CD14-positive monocyte (primary cell): Measurements from ENCODE around the gene DYSF. TPM values are rescaled to one million over a fixed set of nuclear protein-coding genes. Genes with fewer than 3 reads are reported as not detected.

Experiments used
- DNase-seq, 3 donors: peaks; one replicate each; pipeline ENCODE4 v3.0.0-alpha.2; 2011 to 2022
- H2AFZ ChIP-seq: 2 replicates; pipeline ENCODE4 v1.6.0; 2012; ENCODE audit warnings: mild to moderate bottlenecking, low read depth, low read length, inconsistent platforms; ENCODE audit not compliant: insufficient read depth, poor library complexity, severe bottlenecking
- H3K27ac ChIP-seq, 2 donors: 1 replicate in 1 of 2; 2 replicates in 1 of 2; pipeline ENCODE4 v1.5.1; 2012 to 2013; ENCODE audit warnings: low read length in 2 of 2, control low read depth in 1 of 2, inconsistent platforms in 1 of 2, low read depth in 1 of 2, mild to moderate bottlenecking in 1 of 2
- H3K27me3 ChIP-seq, 2 donors: one replicate each; pipeline versions ENCODE4 v1.6.0 to v1.6.1; 2011 to 2013; ENCODE audit warnings: low read length in 2 of 2; ENCODE audit not compliant: control insufficient read depth in 2 of 2, insufficient read depth in 2 of 2
- H3K36me3 ChIP-seq, 2 donors: replicated peaks in 1 of 2; 1 replicate in 1 of 2; 2 replicates in 1 of 2; pipeline versions ENCODE4 v1.5.1 to v1.6.1; 2012 to 2013; ENCODE audit warnings: low read length in 2 of 2, control low read depth in 1 of 2, inconsistent platforms in 1 of 2, mild to moderate bottlenecking in 1 of 2; ENCODE audit not compliant: insufficient read depth in 2 of 2, control insufficient read depth in 1 of 2
- H3K4me1 ChIP-seq, 2 donors: 1 replicate in 1 of 2; 2 replicates in 1 of 2; pipeline versions ENCODE4 v1.5.1 to v1.6.1; 2012 to 2013; ENCODE audit warnings: low read length in 2 of 2, control low read depth in 1 of 2, inconsistent platforms in 1 of 2, mild to moderate bottlenecking in 1 of 2, moderate library complexity in 1 of 2; ENCODE audit not compliant: insufficient read depth in 2 of 2, control insufficient read depth in 1 of 2
- H3K4me2 ChIP-seq: replicated peaks from 2 replicates; pipeline ENCODE3; 2012; ENCODE audit warnings: low read length, moderate library complexity, mild to moderate bottlenecking; ENCODE audit not compliant: poor library complexity, severe bottlenecking; ENCODE audit errors: extremely low read depth
- H3K4me3 ChIP-seq, 3 experiments: fragments of 200-600 bp in 1 of 3; sonication (generic) in 1 of 3; replicated peaks in 1 of 3; 1 replicate in 2 of 3; 2 replicates in 1 of 3; pipeline ENCODE4 v1.5.1; 2011 to 2013; ENCODE audit warnings: low read length in 3 of 3, mild to moderate bottlenecking in 3 of 3, control low read depth in 2 of 3, low read depth in 2 of 3, inconsistent platforms in 1 of 3, moderate library complexity in 1 of 3
- H3K79me2 ChIP-seq: 2 replicates; pipeline ENCODE4 v1.6.0; 2012; ENCODE audit warnings: mild to moderate bottlenecking, control low read depth, inconsistent platforms, low read length, moderate library complexity; ENCODE audit not compliant: insufficient read depth
- H3K9ac ChIP-seq: 2 replicates; pipeline ENCODE4 v1.6.0; 2017; ENCODE audit warnings: low read length, mild to moderate bottlenecking; ENCODE audit not compliant: insufficient read depth, poor library complexity, severe bottlenecking
- H3K9me3 ChIP-seq, 2 donors: replicated peaks in 1 of 2; 1 replicate in 1 of 2; 2 replicates in 1 of 2; pipeline versions ENCODE4 v1.5.1 to v1.6.1; 2012 to 2013; ENCODE audit warnings: low read length in 2 of 2, control low read depth in 1 of 2; ENCODE audit not compliant: control insufficient read depth in 1 of 2, insufficient read depth in 1 of 2
- H4K20me1 ChIP-seq: 2 replicates; pipeline ENCODE4 v1.6.0; 2012; ENCODE audit warnings: mild to moderate bottlenecking, low read length, control low read depth, moderate library complexity; ENCODE audit not compliant: insufficient read depth
- H3K27ac Mint-ChIP-seq, 7 donors: one replicate each; pipeline ENCODE4 v1.8.0; 2020; ENCODE audit warnings: mild to moderate bottlenecking in 7 of 7, mixed read lengths in 7 of 7, moderate library complexity in 6 of 7, inconsistent platforms in 2 of 7
- H3K27me3 Mint-ChIP-seq, 3 donors: one replicate each; pipeline ENCODE4 v1.8.0; 2021 to 2022; ENCODE audit warnings: low read depth in 3 of 3, mild to moderate bottlenecking in 3 of 3, mixed read lengths in 3 of 3, moderate library complexity in 3 of 3, inconsistent platforms in 1 of 3
- H3K36me3 Mint-ChIP-seq, 2 donors: one replicate each; pipeline ENCODE4 v1.8.0; 2020; ENCODE audit warnings: mixed read lengths in 2 of 2, inconsistent platforms in 1 of 2, mild to moderate bottlenecking in 1 of 2
- H3K4me1 Mint-ChIP-seq: one replicate; pipeline ENCODE4 v1.8.0; 2020; ENCODE audit warnings: mild to moderate bottlenecking, mixed read lengths
- H3K4me3 Mint-ChIP-seq, 2 donors: one replicate each; pipeline ENCODE4 v1.8.0; 2020; ENCODE audit warnings: mild to moderate bottlenecking in 2 of 2, mixed read lengths in 2 of 2, moderate library complexity in 1 of 2
- H3K9me3 Mint-ChIP-seq, 7 donors: one replicate each; pipeline ENCODE4 v1.8.0; 2020 to 2022; ENCODE audit warnings: mixed read lengths in 7 of 7, mild to moderate bottlenecking in 6 of 7, moderate library complexity in 6 of 7, inconsistent platforms in 2 of 7
- WGBS: methylation state at CpG from one replicate; pipeline ENCODE4 v1.1.5; 2013; ENCODE audit warnings: missing lambda C conversion rate; ENCODE audit not compliant: insufficient coverage; 5-methylcytosine and 5-hydroxymethylcytosine counted together
- intact Hi-C, 2 donors: fragments of 100-400 bp; cut with micrococcal nuclease; formaldehyde crosslinking; loops; one replicate each; pipeline versions ENCODE4 v1.15.0 to v1.15.1; 2023
- polyA plus RNA-seq, 3 donors: library from polyadenylated mRNA; depleted of rRNA in 1 of 3; unstranded in 2 of 3; stranded (reverse) in 1 of 3; fragments of 300-500 nt in 2 of 3; fragments of >200 nt in 1 of 3; fragmentation: Illumina TruSeq in 2 of 3; gene quantifications; 1 replicate in 2 of 3; 2 replicates in 1 of 3; pipeline ENCODE4 v1.2.3, GENCODE V29; 2012 to 2021
- TF ChIP-seq, protein P1 (sequence below): fragments of 200-600 bp; IDR thresholded peaks from one replicate; pipeline ENCODE4 v1.8.0; 2022; ENCODE audit warnings: antibody characterized with exemption, mild to moderate bottlenecking

Gene DYSF
- polyA plus RNA-seq, 3 donors: 16.1 to 72.5 (median 31.2) TPM

DNA sequence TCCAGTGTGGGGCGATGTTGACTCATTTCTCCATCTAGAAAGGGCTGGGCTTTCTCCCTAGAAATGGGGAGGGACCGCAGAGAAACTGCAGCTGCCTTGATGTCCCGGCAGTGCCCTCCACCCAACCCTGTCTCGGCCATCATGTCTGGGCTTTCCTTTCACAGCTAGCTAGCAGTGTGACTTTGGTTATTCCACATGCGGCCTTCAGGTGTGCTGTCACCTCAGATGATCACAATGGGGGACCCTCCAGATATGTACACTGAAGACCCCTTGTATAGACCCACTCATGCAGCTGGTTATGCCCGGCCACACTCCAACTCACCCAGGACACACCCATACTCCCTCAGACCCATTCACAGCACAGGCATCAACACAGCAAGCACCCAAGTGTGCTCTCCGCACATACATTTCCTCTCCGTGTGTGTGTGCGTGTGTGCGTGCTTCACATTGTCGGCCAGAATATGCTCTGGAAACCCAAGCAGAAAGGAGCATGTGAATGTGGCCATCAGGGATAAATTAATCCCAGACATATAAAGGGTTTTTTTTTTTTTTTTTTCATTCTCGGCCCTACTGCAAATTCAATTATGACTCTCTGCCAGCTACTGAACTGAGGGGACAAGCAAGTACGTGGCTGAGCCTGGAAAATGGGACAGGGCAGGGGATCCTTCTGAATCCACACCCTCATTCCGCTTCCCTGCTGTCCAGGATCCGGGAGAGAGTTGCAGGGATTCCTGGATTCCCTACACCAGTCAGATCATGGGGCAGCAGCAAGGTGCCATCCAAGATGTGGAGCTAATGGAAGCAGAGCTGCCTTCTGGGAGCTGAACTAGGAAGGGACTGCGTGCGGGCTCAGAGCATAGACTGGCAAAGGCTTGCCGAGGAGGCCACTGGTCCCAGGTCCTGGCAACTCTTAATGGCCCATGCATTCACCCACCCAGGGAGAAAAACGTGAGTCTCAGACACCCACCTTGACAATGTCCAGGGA is 240.2 kb downstream of the DYSF start:
- Mint-ChIP-seq H3K27ac (no peak overlapping the region), H3K4me1 (peaks cover 2% of the 10 kb centered on the region), H3K36me3 (peaks cover 14 to 17% of the 10 kb centered on the region in 2 donors), H3K4me3 (no peak overlapping the region), H3K9me3 (peaks cover 0 to 5% (median 1%) of the 10 kb centered on the region in 7 donors), H3K27me3 (peaks cover 0 to 14% (median 9%) of the 10 kb centered on the region in 3 donors)
- WGBS: 87% methylated on average over 7 of the region's 19 CpGs
- DNase-seq: no peak
- TF ChIP-seq, protein P1, sequence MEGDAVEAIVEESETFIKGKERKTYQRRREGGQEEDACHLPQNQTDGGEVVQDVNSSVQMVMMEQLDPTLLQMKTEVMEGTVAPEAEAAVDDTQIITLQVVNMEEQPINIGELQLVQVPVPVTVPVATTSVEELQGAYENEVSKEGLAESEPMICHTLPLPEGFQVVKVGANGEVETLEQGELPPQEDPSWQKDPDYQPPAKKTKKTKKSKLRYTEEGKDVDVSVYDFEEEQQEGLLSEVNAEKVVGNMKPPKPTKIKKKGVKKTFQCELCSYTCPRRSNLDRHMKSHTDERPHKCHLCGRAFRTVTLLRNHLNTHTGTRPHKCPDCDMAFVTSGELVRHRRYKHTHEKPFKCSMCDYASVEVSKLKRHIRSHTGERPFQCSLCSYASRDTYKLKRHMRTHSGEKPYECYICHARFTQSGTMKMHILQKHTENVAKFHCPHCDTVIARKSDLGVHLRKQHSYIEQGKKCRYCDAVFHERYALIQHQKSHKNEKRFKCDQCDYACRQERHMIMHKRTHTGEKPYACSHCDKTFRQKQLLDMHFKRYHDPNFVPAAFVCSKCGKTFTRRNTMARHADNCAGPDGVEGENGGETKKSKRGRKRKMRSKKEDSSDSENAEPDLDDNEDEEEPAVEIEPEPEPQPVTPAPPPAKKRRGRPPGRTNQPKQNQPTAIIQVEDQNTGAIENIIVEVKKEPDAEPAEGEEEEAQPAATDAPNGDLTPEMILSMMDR: no peak
- Histone ChIP-seq H3K9me3 (no peaks in the 10 kb centered on the region), H3K4me1 (no peaks in the 10 kb centered on the region), H3K4me2 (no peak overlapping the region), H3K27ac (no peak overlapping the region), H3K4me3 (no peak overlapping the region), H4K20me1 (peaks cover 10% of the 10 kb centered on the region), H3K36me3 (peaks cover under 1 to 17% of the 10 kb centered on the region in 2 donors), H3K9ac (no peak overlapping the region), H3K27me3 (no peaks in the 10 kb centered on the region), H2AFZ (no peak overlapping the region), H3K79me2 (no peaks in the 10 kb centered on the region)
- intact Hi-C loops: no loop called here

DNA sequence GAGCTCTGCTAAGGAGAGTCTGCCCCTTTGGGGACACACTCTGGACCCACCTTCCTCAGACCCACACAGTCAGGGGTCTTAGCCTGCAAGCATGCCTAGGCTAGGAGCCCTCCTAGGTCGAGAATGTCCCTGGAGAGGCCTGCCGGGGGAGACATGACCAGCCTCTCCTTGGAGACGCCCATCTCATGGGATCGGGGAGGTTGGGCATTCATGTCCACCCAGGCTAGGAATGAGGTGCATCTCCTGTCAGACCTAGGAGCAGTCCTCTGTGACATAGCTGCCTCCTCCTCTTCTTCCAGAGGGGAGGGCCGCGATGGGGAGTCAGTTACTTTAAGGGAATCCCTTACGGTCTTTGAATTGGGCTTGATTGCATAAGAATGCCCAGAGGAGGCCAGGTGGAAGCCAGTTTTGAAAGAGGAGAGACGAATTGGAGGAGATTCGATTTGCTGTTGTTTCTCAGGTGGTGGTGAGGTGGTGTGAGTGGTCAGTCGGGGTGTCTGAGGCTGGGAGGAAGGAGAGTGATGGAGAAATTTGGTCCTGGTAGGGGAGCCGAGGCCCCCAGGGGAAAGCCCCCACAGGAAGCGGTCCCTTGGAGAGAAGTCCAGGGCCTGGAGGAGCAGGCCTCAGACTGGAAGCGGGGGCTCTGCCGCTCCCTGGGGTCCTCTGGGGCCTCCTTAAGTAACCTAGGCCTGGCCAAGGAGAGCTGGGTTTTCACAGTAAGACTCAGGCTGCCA is 241.3 kb downstream of the DYSF start:
- peaks cover 2% of the 10 kb centered on the region for H3K4me1 Mint-ChIP-seq
- Histone ChIP-seq H4K20me1 (peaks cover 10% of the 10 kb centered on the region), H3K27me3 (no peaks in the 10 kb centered on the region), H3K36me3 (peaks cover 0 to 6% of the 10 kb centered on the region in 2 donors), H3K4me3 (no peak overlapping the region), H3K9ac (no peak overlapping the region), H3K4me2 (no peak overlapping the region), H3K9me3 (no peaks in the 10 kb centered on the region), H2AFZ (no peak overlapping the region), H3K4me1 (no peaks in the 10 kb centered on the region), H3K79me2 (no peaks in the 10 kb centered on the region), H3K27ac (no peak overlapping the region)
- peaks cover 0 to 2% (median 0%) of the 10 kb centered on the region in 7 donors for H3K9me3 Mint-ChIP-seq
- TF ChIP-seq, protein P1: no peak
- H3K4me3 Mint-ChIP-seq: no peak overlapping the region
- peaks cover 3 to 6% of the 10 kb centered on the region in 2 donors for H3K36me3 Mint-ChIP-seq
- H3K27me3 Mint-ChIP-seq: peaks cover 0 to 13% (median 9%) of the 10 kb centered on the region in 3 donors
- DNase-seq: no peak
- 83% methylated on average over 11 of the region's 14 CpGs for WGBS
- no peak overlapping the region for H3K27ac Mint-ChIP-seq
- intact Hi-C loops: no loop called here
